HT-29 (cell line): ENCODE measurements around the gene SPNS2. TPM values are rescaled to one million over a fixed set of nuclear protein-coding genes. Genes with fewer than 3 reads are reported as not detected.

Experiments
- DNase-seq: peaks from one replicate; pipeline ENCODE4 v3.0.0-alpha.2; 2015; ENCODE audit warnings: low spot score
- total RNA-seq: library from RNA; depleted of rRNA; stranded (reverse); fragments of >200 nt; shearing (Covaris generic); gene quantifications from 2 replicates; pipeline ENCODE4 v1.2.3, GENCODE V29; 2014

SPNS2 gene
- total RNA-seq, 1 experiment from 2014 or later: 193 TPM

- DNase-seq: peak; percentile 41
Observed at GRCh38 chr17:4480929-4481898, 17.5 kb upstream of the SPNS2 start.

- DNase-seq: peak; percentile 24
Observed at GRCh38 chr17:4482338-4483011, 16.2 kb upstream of the SPNS2 start.

GRCh38 chr17:4483012-4483840, 15.5 kb upstream of the SPNS2 start:
- DNase-seq: peak; percentile 75

GRCh38 chr17:4485676-4486646, 12.7 kb upstream of the SPNS2 start:
- no peak for DNase-seq

- no peak for DNase-seq
Observed at GRCh38 chr17:4487296-4487695, 11.4 kb upstream of the SPNS2 start.

GRCh38 chr17:4487820-4488716, 10.6 kb upstream of the SPNS2 start:
- DNase-seq: no peak

- DNase-seq: no peak
Observed at GRCh38 chr17:4488989-4489595, 9.6 kb upstream of the SPNS2 start.

GRCh38 chr17:4490109-4490591, 8.5 kb upstream of the SPNS2 start:
- no peak for DNase-seq

GRCh38 chr17:4490637-4491061, 8.0 kb upstream of the SPNS2 start:
- no peak for DNase-seq

GRCh38 chr17:4492721-4493561, 5.7 kb upstream of the SPNS2 start:
- peak; percentile 83 for DNase-seq

- DNase-seq: peak; percentile 32
Observed at GRCh38 chr17:4497101-4497824, 1.4 kb upstream of the SPNS2 start.

GRCh38 chr17:4499431-4500190, 930 bp downstream of the SPNS2 start:
- DNase-seq: peak; percentile 25

- peak; percentile 62 for DNase-seq
Observed at GRCh38 chr17:4500191-4500571, 1.5 kb downstream of the SPNS2 start.

GRCh38 chr17:4501295-4501949, 2.7 kb downstream of the SPNS2 start:
- DNase-seq: no peak

GRCh38 chr17:4502466-4503154, 3.9 kb downstream of the SPNS2 start:
- DNase-seq: no peak
